H9 (cell line): ENCODE measurements around the gene CASQ1. TPM values are rescaled to one million over a fixed set of nuclear protein-coding genes. Genes with fewer than 3 reads are reported as not detected.

Source experiments
- DNase-seq: peaks from one replicate; pipeline ENCODE4 v3.0.0-alpha.2; 2017
- H2AFZ ChIP-seq: one replicate; pipeline ENCODE4 v1.6.1; 2013; ENCODE audit warnings: mild to moderate bottlenecking, low read length, control low read depth, moderate library complexity
- H2AK5ac ChIP-seq: 2 replicates; pipeline ENCODE4 v1.6.1; 2013; ENCODE audit warnings: low read length, control low read depth, mixed read lengths; ENCODE audit not compliant: insufficient read length
- H2BK120ac ChIP-seq: one replicate; pipeline ENCODE4 v1.6.1; 2013; ENCODE audit warnings: low read depth, mild to moderate bottlenecking, low read length, control low read depth, inconsistent platforms; ENCODE audit not compliant: poor library complexity, severe bottlenecking
- H2BK12ac ChIP-seq: 2 replicates; pipeline ENCODE4 v1.6.1; 2013; ENCODE audit warnings: low read length, control low read depth, mixed read lengths, low read depth; ENCODE audit not compliant: insufficient read length
- H2BK15ac ChIP-seq: 2 replicates; pipeline ENCODE4 v1.6.1; 2013; ENCODE audit warnings: low read depth, low read length, control low read depth
- H2BK20ac ChIP-seq: one replicate; pipeline ENCODE4 v1.6.1; 2013; ENCODE audit warnings: low read depth, mild to moderate bottlenecking, low read length, control low read depth, inconsistent platforms; ENCODE audit not compliant: poor library complexity, severe bottlenecking
- H2BK5ac ChIP-seq: 2 replicates; pipeline ENCODE4 v1.6.1; 2013; ENCODE audit warnings: low read length, control low read depth, mixed read lengths; ENCODE audit not compliant: insufficient read length
- H3K14ac ChIP-seq: 2 replicates; pipeline ENCODE4 v1.6.1; 2013; ENCODE audit warnings: low read length, control low read depth; ENCODE audit not compliant: insufficient read depth
- H3K18ac ChIP-seq: 2 replicates; pipeline ENCODE4 v1.6.1; 2013; ENCODE audit warnings: low read depth, mild to moderate bottlenecking, mixed read lengths, low read length, control low read depth; ENCODE audit not compliant: insufficient read length
- H3K23ac ChIP-seq: 2 replicates; pipeline ENCODE4 v1.6.1; 2013; ENCODE audit warnings: low read length, control low read depth, mixed read lengths, low read depth; ENCODE audit not compliant: insufficient read length
- H3K23me2 ChIP-seq: 2 replicates; pipeline ENCODE4 v1.6.1; 2013; ENCODE audit warnings: low read depth, mild to moderate bottlenecking, mixed read lengths, low read length, control low read depth; ENCODE audit not compliant: insufficient read length, poor library complexity, severe bottlenecking
- H3K27ac ChIP-seq: 2 replicates; pipeline ENCODE4 v1.5.1; 2013; ENCODE audit warnings: low read length, control low read depth, mixed read lengths, low read depth; ENCODE audit not compliant: insufficient read length
- H3K27me3 ChIP-seq: 2 replicates; pipeline ENCODE4 v1.6.1; 2013; ENCODE audit warnings: low read length, control low read depth, inconsistent platforms; ENCODE audit not compliant: insufficient read depth
- H3K4ac ChIP-seq: 2 replicates; pipeline ENCODE4 v1.6.1; 2013; ENCODE audit warnings: low read depth, mild to moderate bottlenecking, control low read depth, inconsistent platforms, low read length, moderate library complexity
- H3K4me1 ChIP-seq: 2 replicates; pipeline ENCODE4 v1.6.1; 2013; ENCODE audit warnings: low read length, control low read depth, inconsistent platforms; ENCODE audit not compliant: insufficient read depth
- H3K4me2 ChIP-seq: 2 replicates; pipeline ENCODE4 v1.6.1; 2013; ENCODE audit warnings: low read length, control low read depth, mixed read lengths; ENCODE audit not compliant: insufficient read length, insufficient read depth
- H3K56ac ChIP-seq: 2 replicates; pipeline ENCODE4 v1.6.1; 2013; ENCODE audit warnings: low read depth, mild to moderate bottlenecking, mixed read lengths, low read length, control low read depth; ENCODE audit not compliant: insufficient read length
- H3K79me1 ChIP-seq: 2 replicates; pipeline ENCODE4 v1.6.1; 2013; ENCODE audit warnings: low read depth, mild to moderate bottlenecking, moderate library complexity, low read length, control low read depth, inconsistent platforms; ENCODE audit not compliant: insufficient read depth, poor library complexity, severe bottlenecking
- H3K79me2 ChIP-seq: 2 replicates; pipeline ENCODE4 v1.6.1; 2013; ENCODE audit warnings: low read length, control low read depth, inconsistent platforms; ENCODE audit not compliant: insufficient read depth
- H3K9ac ChIP-seq: 2 replicates; pipeline ENCODE4 v1.6.1; 2013; ENCODE audit warnings: low read length, control low read depth, mixed read lengths; ENCODE audit not compliant: insufficient read length; ENCODE audit errors: extremely low read depth
- H3K9me3 ChIP-seq: one replicate; pipeline ENCODE4 v1.6.1; 2013; ENCODE audit warnings: low read depth, low read length, inconsistent platforms; ENCODE audit not compliant: control insufficient read depth
- H3T11ph ChIP-seq: one replicate; pipeline ENCODE4 v1.6.1; 2013; ENCODE audit warnings: mild to moderate bottlenecking, low read length, control low read depth, inconsistent platforms
- H4K20me1 ChIP-seq: one replicate; pipeline ENCODE4 v1.6.1; 2013; ENCODE audit not compliant: control insufficient read depth, insufficient read length, insufficient read depth
- H4K5ac ChIP-seq: 2 replicates; pipeline ENCODE4 v1.6.1; 2013; ENCODE audit warnings: low read depth, mild to moderate bottlenecking, mixed read lengths, low read length, control low read depth; ENCODE audit not compliant: insufficient read length
- H4K8ac ChIP-seq: replicated peaks from 2 replicates; pipeline ENCODE4 v1.6.1; 2013; ENCODE audit warnings: low read length, control low read depth, mixed read lengths, low read depth; ENCODE audit not compliant: insufficient read length
- H4K91ac ChIP-seq: 2 replicates; pipeline ENCODE4 v1.6.1; 2013; ENCODE audit warnings: low read depth, mild to moderate bottlenecking, moderate library complexity, mixed read lengths, low read length, control low read depth; ENCODE audit not compliant: insufficient read length
- H3K27ac Mint-ChIP-seq, 3 experiments: 2 replicates in 2 of 3; 3 replicates in 1 of 3; pipeline ENCODE4 v1.8.0; 2020 to 2021; ENCODE audit warnings: mixed read lengths in 3 of 3, mild to moderate bottlenecking in 1 of 3, moderate library complexity in 1 of 3
- H3K27me3 Mint-ChIP-seq: 2 replicates; pipeline ENCODE4 v1.8.0; 2021; ENCODE audit warnings: low read depth, mild to moderate bottlenecking, moderate library complexity, mixed read lengths
- H3K36me3 Mint-ChIP-seq, 3 experiments: 2 replicates in 2 of 3; 3 replicates in 1 of 3; pipeline ENCODE4 v1.8.0; 2020 to 2021; ENCODE audit warnings: low read depth in 3 of 3, mixed read lengths in 3 of 3; ENCODE audit not compliant: insufficient read depth in 1 of 3
- H3K4me1 Mint-ChIP-seq, 2 experiments: 2 replicates each; pipeline ENCODE4 v1.8.0; 2020; ENCODE audit warnings: mixed read lengths in 2 of 2
- H3K4me3 Mint-ChIP-seq, 2 experiments: 2 replicates in 1 of 2; 3 replicates in 1 of 2; pipeline ENCODE4 v1.8.0; 2020 to 2021; ENCODE audit warnings: mild to moderate bottlenecking in 2 of 2, mixed read lengths in 2 of 2, moderate library complexity in 1 of 2
- H3K9me3 Mint-ChIP-seq, 2 experiments: 2 replicates in 1 of 2; 3 replicates in 1 of 2; pipeline ENCODE4 v1.8.0; 2020; ENCODE audit warnings: mild to moderate bottlenecking in 2 of 2, mixed read lengths in 2 of 2, moderate library complexity in 1 of 2
- CTCF ChIP-seq: fragments of 200-600 bp; sonication (generic); conservative IDR thresholded peaks from 3 replicates; pipeline ENCODE4 v1.8.0; 2021; ENCODE audit warnings: antibody characterized with exemption, mild to moderate bottlenecking
- WGBS: extraction: QIAGEN DNeasy Blood & Tissue Kit; methylation state at CpG from one replicate; pipeline ENCODE4 v1.1.7; 2013; ENCODE audit warnings: missing lambda C conversion rate, low lambda C conversion rate, mixed read lengths; ENCODE audit not compliant: insufficient read length; ENCODE audit errors: extremely low coverage; 5-methylcytosine and 5-hydroxymethylcytosine counted together
- total RNA-seq: library from RNA; stranded (reverse); gene quantifications from 2 replicates; pipeline ENCODE4 v1.2.1, GENCODE V29; 2021

CASQ1 gene
- total RNA-seq, 1 experiment from 2014 or later = 0.55 TPM

- Histone ChIP-seq H2BK12ac (no peak overlapping the region), H4K20me1 (no peaks in the 10 kb centered on the region), H3K14ac (no peak overlapping the region), H3T11ph (no peak overlapping the region), H2BK15ac (no peak overlapping the region), H2AFZ (no peak overlapping the region), H3K23me2 (no peaks in the 10 kb centered on the region), H3K79me2 (no peaks in the 10 kb centered on the region), H3K79me1 (no peaks in the 10 kb centered on the region), H4K5ac (no peak overlapping the region), H3K4ac (no peak overlapping the region), H3K4me2 (no peak overlapping the region), H3K27ac (no peak overlapping the region), H3K9ac (no peak overlapping the region), H3K18ac (no peak overlapping the region), H4K8ac (no peak overlapping the region), H2AK5ac (no peak overlapping the region), H2BK20ac (no peak overlapping the region), H4K91ac (no peak overlapping the region), H3K27me3 (no peaks in the 10 kb centered on the region), H2BK5ac (no peak overlapping the region), H3K4me1 (no peaks in the 10 kb centered on the region), H2BK120ac (no peak overlapping the region), H3K23ac (no peak overlapping the region), H3K56ac (no peak overlapping the region), H3K9me3 (no peaks in the 10 kb centered on the region)
- no peaks in the 10 kb centered on the region; a peak in 1 of 5 replicates for H3K9me3 Mint-ChIP-seq
- peaks cover 4% of the 10 kb centered on the region in 2 experiments; a peak in 2 of 4 replicates for H3K4me1 Mint-ChIP-seq
- no peak overlapping the region for H3K4me3 Mint-ChIP-seq
- WGBS = no CpG with 5 or more reads among the region's 5 CpGs
- peaks cover 15 to 78% (median 62%) of the 10 kb centered on the region in 3 experiments; a peak in 6 of 7 replicates for H3K36me3 Mint-ChIP-seq
- TF ChIP-seq CTCF = no peak
- no peak overlapping the region for H3K27ac Mint-ChIP-seq
- H3K27me3 Mint-ChIP-seq = no peaks in the 10 kb centered on the region
- DNase-seq = no peak
Observed at GRCh38 chr1:160238408-160238807, 48.0 kb downstream of the CASQ1 start.
